ENCODE data around the gene CD274. TPM values are rescaled to one million over a fixed set of nuclear protein-coding genes. Genes with fewer than 3 reads are reported as not detected.
"Not testable (repeated sequence)": the region's sequence is repeated elsewhere in the genome, so short reads cannot be mapped to it uniquely, and the experiment has no call there.

Gene CD274
- polyA plus RNA-seq, 2 donors = 0.62 to 0.98 TPM

DNA sequence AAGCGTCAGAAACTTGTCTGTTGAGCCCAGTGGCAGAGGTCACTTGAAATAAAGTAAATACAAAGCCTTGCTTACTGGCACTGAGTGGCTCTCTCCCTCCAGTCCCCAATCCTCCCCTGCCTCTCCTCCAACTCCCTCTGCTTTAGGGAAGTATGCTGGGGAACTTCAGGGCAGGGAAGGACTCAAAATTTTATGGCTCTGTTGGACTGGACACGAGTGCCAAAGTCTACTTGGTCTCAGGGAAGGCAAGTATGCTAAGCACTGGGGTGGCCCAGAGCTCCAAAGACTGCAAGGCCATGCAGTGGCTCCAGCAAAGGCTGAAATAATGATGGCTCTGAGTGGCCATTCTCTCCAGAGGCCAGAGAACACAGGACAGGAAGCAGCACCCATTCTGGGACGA lies 22.2 kb upstream of the CD274 start:
- 80 to 82% methylated on average over 3 of the region's 3 CpGs for WGBS, 2 donors
- no peaks in the 10 kb centered on the region for H3K27me3 ChIP-seq (ENCODE audit: control insufficient read depth in 1 of 2, insufficient read depth in 2 of 2, low read length in 2 of 2)
- no peaks in the 10 kb centered on the region for H3K9me3 ChIP-seq (ENCODE audit: control insufficient read depth in 2 of 2, insufficient read depth in 1 of 2, low read depth in 1 of 2, low read length in 1 of 2)
- no peak overlapping the region for H3K27ac ChIP-seq (ENCODE audit: low read depth in 2 of 2, low read length in 1 of 2)
- no peaks in the 10 kb centered on the region for H3K4me1 ChIP-seq (ENCODE audit: control insufficient read depth in 2 of 2, insufficient read depth in 2 of 2, low read length in 1 of 2)
- H3K4me3 ChIP-seq (ENCODE audit: low read depth in 1 of 2, low read length in 2 of 2) = no peak overlapping the region
- H3K36me3 ChIP-seq (ENCODE audit: control insufficient read depth in 2 of 2, insufficient read depth in 2 of 2, low read length in 1 of 2) = peaks cover 0 to 6% of the 10 kb centered on the region in 2 donors

DNA sequence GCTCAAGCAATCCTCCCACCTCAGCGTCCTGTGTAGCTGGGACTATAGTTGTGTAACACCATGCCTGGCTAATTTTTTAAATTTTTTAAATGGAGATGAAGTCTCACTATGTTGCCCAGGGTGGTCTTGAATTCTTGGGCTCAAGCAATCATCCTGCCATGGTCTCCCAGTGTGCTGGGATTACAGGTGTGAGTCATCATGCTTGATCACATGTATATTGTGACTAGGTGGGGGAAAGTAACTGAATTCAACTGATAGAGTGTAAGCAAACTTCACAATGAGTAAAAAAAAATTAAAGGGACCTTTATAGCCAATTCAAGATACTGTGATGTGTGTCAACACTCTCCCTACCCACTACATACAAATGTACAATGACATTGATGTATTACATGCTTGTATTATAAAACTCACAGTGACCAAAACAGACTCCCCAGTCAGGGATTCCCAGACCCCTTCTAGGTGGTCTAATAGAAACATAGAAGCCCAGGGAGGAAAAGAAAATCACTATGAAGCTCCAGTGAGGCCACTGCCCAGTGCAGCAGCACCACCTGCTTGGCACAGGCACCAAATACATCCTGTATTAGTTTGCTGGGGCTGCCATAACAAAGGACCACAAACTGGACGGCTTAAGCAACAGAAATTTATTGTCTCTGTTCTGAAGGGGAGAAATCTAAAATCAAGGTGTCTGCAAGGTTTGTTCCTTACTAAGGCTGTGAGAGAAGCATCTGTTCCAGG lies 21.4 kb upstream of the CD274 start:
- 94 to 96% methylated on average over 2 of the region's 2 CpGs for WGBS, 2 donors
- Histone ChIP-seq H3K36me3 (ENCODE audit: control insufficient read depth in 2 of 2, insufficient read depth in 2 of 2, low read length in 1 of 2) (peaks cover 0 to 6% of the 10 kb centered on the region in 2 donors), H3K9me3 (ENCODE audit: control insufficient read depth in 2 of 2, insufficient read depth in 1 of 2, low read depth in 1 of 2, low read length in 1 of 2) (no peaks in the 10 kb centered on the region), H3K27ac (ENCODE audit: low read depth in 2 of 2, low read length in 1 of 2) (no peak overlapping the region), H3K4me1 (ENCODE audit: control insufficient read depth in 2 of 2, insufficient read depth in 2 of 2, low read length in 1 of 2) (no peaks in the 10 kb centered on the region), H3K4me3 (ENCODE audit: low read depth in 1 of 2, low read length in 2 of 2) (no peak overlapping the region), H3K27me3 (ENCODE audit: control insufficient read depth in 1 of 2, insufficient read depth in 2 of 2, low read length in 2 of 2) (no peaks in the 10 kb centered on the region)

DNA sequence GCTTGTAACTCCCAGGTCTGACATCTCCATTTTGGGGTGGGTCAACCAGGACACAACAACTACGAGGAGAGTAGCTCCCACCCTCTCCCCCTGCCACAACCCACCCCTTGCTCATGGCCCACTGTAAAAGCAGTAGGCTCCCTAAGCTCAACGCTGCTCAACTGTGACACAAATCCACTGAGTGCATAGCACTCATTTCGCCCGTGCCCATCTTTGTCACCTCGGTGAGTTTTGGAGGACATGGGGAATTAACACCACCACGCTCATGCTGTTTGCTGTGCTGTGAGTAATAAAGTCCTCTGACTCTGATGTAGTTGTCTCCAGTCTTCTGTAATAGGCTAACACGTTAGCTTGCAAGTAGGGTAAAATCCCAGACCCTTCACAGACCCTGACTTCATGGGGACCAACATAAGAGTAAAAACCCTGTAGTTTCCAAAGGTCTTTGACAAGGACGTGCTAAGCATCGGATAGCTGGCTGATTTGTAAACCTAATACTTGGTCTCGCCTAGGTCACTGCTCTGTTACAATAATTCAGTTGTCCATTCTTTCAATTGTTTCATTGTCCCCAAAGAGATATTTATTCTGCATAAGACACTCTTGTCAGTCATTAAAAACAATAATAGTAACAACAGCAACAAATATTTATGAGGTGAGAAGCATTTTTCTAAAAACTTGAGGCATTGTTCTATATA lies 20.3 kb upstream of the CD274 start:
- 94% methylated on average over 10 of the region's 10 CpGs for WGBS, 2 donors
- Histone ChIP-seq H3K27me3 (ENCODE audit: control insufficient read depth in 1 of 2, insufficient read depth in 2 of 2, low read length in 2 of 2) (no peaks in the 10 kb centered on the region), H3K4me1 (ENCODE audit: control insufficient read depth in 2 of 2, insufficient read depth in 2 of 2, low read length in 1 of 2) (no peaks in the 10 kb centered on the region), H3K27ac (ENCODE audit: low read depth in 2 of 2, low read length in 1 of 2) (no peak overlapping the region), H3K4me3 (ENCODE audit: low read depth in 1 of 2, low read length in 2 of 2) (no peak overlapping the region), H3K9me3 (ENCODE audit: control insufficient read depth in 2 of 2, insufficient read depth in 1 of 2, low read depth in 1 of 2, low read length in 1 of 2) (no peaks in the 10 kb centered on the region), H3K36me3 (ENCODE audit: control insufficient read depth in 2 of 2, insufficient read depth in 2 of 2, low read length in 1 of 2) (peaks cover 0 to 10% of the 10 kb centered on the region in 2 donors)

- WGBS, 2 donors = 50 to 57% methylated on average over 3 of the region's 3 CpGs
- peaks cover 0 to 12% of the 10 kb centered on the region in 2 donors for H3K36me3 ChIP-seq (ENCODE audit: control insufficient read depth in 2 of 2, insufficient read depth in 2 of 2, low read length in 1 of 2)
- H3K4me1 ChIP-seq (ENCODE audit: control insufficient read depth in 2 of 2, insufficient read depth in 2 of 2, low read length in 1 of 2) = no peaks in the 10 kb centered on the region
- H3K4me3 ChIP-seq (ENCODE audit: low read depth in 1 of 2, low read length in 2 of 2) = no peak overlapping the region
- no peaks in the 10 kb centered on the region for H3K9me3 ChIP-seq (ENCODE audit: control insufficient read depth in 2 of 2, insufficient read depth in 1 of 2, low read depth in 1 of 2, low read length in 1 of 2)
- no peaks in the 10 kb centered on the region for H3K27me3 ChIP-seq (ENCODE audit: control insufficient read depth in 1 of 2, insufficient read depth in 2 of 2, low read length in 2 of 2)
- no peak overlapping the region for H3K27ac ChIP-seq (ENCODE audit: low read depth in 2 of 2, low read length in 1 of 2)
These were observed 19.4 kb upstream of the CD274 start for GRCh38 chr9:5430912-5431311.

GRCh38 chr9:5432890-5433289 lies 17.5 kb upstream of the CD274 start:
- H3K4me3 ChIP-seq (ENCODE audit: low read depth in 1 of 2, low read length in 2 of 2); H3K9me3 ChIP-seq (ENCODE audit: control insufficient read depth in 2 of 2, insufficient read depth in 1 of 2, low read depth in 1 of 2, low read length in 1 of 2); H3K27ac ChIP-seq (ENCODE audit: low read depth in 2 of 2, low read length in 1 of 2); H3K27me3 ChIP-seq (ENCODE audit: control insufficient read depth in 1 of 2, insufficient read depth in 2 of 2, low read length in 2 of 2); H3K36me3 ChIP-seq (ENCODE audit: control insufficient read depth in 2 of 2, insufficient read depth in 2 of 2, low read length in 1 of 2); H3K4me1 ChIP-seq (ENCODE audit: control insufficient read depth in 2 of 2, insufficient read depth in 2 of 2, low read length in 1 of 2): not testable (repeated sequence)
- WGBS, 2 donors = 97 to 98% methylated on average over 22 to 24 of the region's 24 CpGs

GRCh38 chr9:5433328-5433727 lies 17.0 kb upstream of the CD274 start:
- H3K36me3 ChIP-seq (ENCODE audit: control insufficient read depth in 2 of 2, insufficient read depth in 2 of 2, low read length in 1 of 2) = not testable (repeated sequence)

GRCh38 chr9:5433841-5434810 lies 16.2 kb upstream of the CD274 start:
- H3K36me3 ChIP-seq (ENCODE audit: control insufficient read depth in 2 of 2, insufficient read depth in 2 of 2, low read length in 1 of 2); H3K9me3 ChIP-seq (ENCODE audit: control insufficient read depth in 2 of 2, insufficient read depth in 1 of 2, low read depth in 1 of 2, low read length in 1 of 2); H3K4me1 ChIP-seq (ENCODE audit: control insufficient read depth in 2 of 2, insufficient read depth in 2 of 2, low read length in 1 of 2); H3K4me3 ChIP-seq (ENCODE audit: low read depth in 1 of 2, low read length in 2 of 2); H3K27ac ChIP-seq (ENCODE audit: low read depth in 2 of 2, low read length in 1 of 2); H3K27me3 ChIP-seq (ENCODE audit: control insufficient read depth in 1 of 2, insufficient read depth in 2 of 2, low read length in 2 of 2): not testable (repeated sequence)
- WGBS, 2 donors = 96 to 97% methylated on average over 58 to 65 of the region's 65 CpGs

More at GRCh38 chr9:5433328-5433727, 17.0 kb upstream of the CD274 start:
- H3K27ac ChIP-seq (ENCODE audit: low read depth in 2 of 2, low read length in 1 of 2); H3K4me1 ChIP-seq (ENCODE audit: control insufficient read depth in 2 of 2, insufficient read depth in 2 of 2, low read length in 1 of 2); H3K9me3 ChIP-seq (ENCODE audit: control insufficient read depth in 2 of 2, insufficient read depth in 1 of 2, low read depth in 1 of 2, low read length in 1 of 2); H3K27me3 ChIP-seq (ENCODE audit: control insufficient read depth in 1 of 2, insufficient read depth in 2 of 2, low read length in 2 of 2); H3K4me3 ChIP-seq (ENCODE audit: low read depth in 1 of 2, low read length in 2 of 2): not testable (repeated sequence)
- 91 to 93% methylated on average over 26 of the region's 26 CpGs for WGBS, 2 donors

DNA sequence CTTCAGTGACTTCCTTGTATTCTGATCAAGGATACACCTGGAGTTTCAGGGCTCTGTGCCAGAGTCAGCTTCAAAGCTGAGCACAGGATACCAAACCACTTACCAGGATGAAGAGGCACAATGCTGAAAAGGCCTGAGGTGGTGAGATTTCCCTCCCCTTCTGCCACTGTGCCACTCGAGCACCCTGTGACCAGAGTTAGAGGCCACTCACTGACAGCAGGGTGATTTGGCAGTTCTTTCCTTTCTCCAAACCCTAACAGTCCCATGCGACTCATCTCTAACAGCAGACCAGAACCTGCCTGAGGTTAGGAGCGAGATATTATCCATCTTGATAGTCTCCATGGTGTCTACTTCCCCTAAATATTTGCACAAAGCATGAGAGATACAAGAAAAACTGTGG lies 14.4 kb upstream of the CD274 start:
- Histone ChIP-seq H3K36me3 (ENCODE audit: control insufficient read depth in 2 of 2, insufficient read depth in 2 of 2, low read length in 1 of 2) (peaks cover 0 to 6% of the 10 kb centered on the region in 2 donors), H3K27ac (ENCODE audit: low read depth in 2 of 2, low read length in 1 of 2) (no peak overlapping the region), H3K9me3 (ENCODE audit: control insufficient read depth in 2 of 2, insufficient read depth in 1 of 2, low read depth in 1 of 2, low read length in 1 of 2) (no peaks in the 10 kb centered on the region), H3K4me3 (ENCODE audit: low read depth in 1 of 2, low read length in 2 of 2) (no peak overlapping the region), H3K27me3 (ENCODE audit: control insufficient read depth in 1 of 2, insufficient read depth in 2 of 2, low read length in 2 of 2) (no peaks in the 10 kb centered on the region), H3K4me1 (ENCODE audit: control insufficient read depth in 2 of 2, insufficient read depth in 2 of 2, low read length in 1 of 2) (no peaks in the 10 kb centered on the region)
- 74 to 79% methylated on average over 3 of the region's 3 CpGs for WGBS, 2 donors

DNA sequence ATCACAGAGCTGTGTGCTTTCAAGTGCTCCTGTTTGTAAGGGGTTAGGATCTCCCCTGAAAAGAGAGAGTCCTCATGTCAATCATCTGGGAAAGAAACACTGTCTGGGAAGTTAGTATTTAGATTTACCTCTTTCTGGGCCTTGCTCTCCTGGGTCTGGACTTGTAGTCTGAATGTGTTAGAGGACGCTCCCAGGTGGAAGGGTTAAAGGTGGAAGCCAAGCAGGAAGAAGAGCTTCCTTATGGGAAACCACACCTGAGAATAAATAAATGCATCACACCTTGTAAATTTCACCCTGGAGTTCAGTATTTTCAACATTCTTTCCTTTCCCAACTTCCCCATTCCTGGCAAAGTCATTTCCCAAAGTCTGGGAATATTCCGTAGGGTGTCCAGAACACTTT lies 13.9 kb upstream of the CD274 start:
- WGBS, 2 donors = 84% methylated on average over 2 of the region's 2 CpGs
- H3K9me3 ChIP-seq (ENCODE audit: control insufficient read depth in 2 of 2, insufficient read depth in 1 of 2, low read depth in 1 of 2, low read length in 1 of 2) = no peaks in the 10 kb centered on the region
- H3K27me3 ChIP-seq (ENCODE audit: control insufficient read depth in 1 of 2, insufficient read depth in 2 of 2, low read length in 2 of 2) = no peaks in the 10 kb centered on the region
- no peaks in the 10 kb centered on the region for H3K4me1 ChIP-seq (ENCODE audit: control insufficient read depth in 2 of 2, insufficient read depth in 2 of 2, low read length in 1 of 2)
- H3K36me3 ChIP-seq (ENCODE audit: control insufficient read depth in 2 of 2, insufficient read depth in 2 of 2, low read length in 1 of 2) = peaks cover 0 to 6% of the 10 kb centered on the region in 2 donors
- no peak overlapping the region for H3K4me3 ChIP-seq (ENCODE audit: low read depth in 1 of 2, low read length in 2 of 2)
- no peak overlapping the region for H3K27ac ChIP-seq (ENCODE audit: low read depth in 2 of 2, low read length in 1 of 2)
